Measurements from ENCODE around the gene ASB2.

DNA sequence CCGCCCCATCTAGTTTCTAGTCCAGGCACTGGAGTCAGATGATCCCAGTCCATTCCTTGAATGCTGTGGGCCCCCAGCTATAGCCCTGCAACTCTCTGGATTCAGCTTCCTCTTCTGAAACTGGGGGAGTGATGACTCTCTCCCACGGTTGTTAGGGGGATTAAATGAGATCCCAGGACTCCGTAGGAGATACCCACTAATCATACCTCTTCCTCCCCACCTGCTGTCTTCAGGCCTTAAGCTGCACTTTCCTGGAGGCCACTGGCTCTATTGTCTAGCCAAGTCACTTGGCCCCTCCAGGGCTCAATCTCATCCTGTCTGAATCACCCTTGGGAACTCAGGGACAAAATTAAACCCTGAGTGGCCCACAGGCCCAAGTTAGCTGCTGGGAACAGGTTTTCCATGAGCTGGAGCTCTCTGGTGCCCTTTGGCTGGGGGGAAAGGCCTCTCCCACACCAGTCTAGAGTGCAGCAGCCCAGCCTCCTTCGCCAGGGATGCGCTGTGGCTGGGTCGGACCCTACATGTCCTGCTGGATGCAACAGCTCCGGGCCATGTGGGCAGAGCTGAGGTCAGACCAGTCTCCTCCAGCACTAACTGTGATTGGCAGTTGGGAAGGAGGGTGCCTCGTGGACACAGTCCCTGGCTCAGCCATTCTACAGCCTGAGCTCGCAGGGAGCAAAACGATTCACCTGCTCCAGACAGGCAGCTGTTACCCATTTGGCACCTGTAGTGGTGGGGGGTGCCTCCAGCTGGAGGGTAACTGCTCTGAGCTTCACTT, 6.0 kb upstream of the ASB2 start:
- no peak for TF ChIP-seq CTCF (conservative IDR thresholded peaks at IDR 0.05)
- TF ChIP-seq EZH2 (IDR thresholded peaks at IDR 0.05; ENCODE audit: low read depth), result no peak

All from PC-9 (cell line).